DMS 273 (cell line): ENCODE data around the gene ERCC4.
A peak's percentile ranks its signal among the peaks of the same experiment; 100 is the strongest.

ENCODE experiments used
- DNase-seq: peaks from one replicate; lab custom pipeline; 2025; ENCODE audit not compliant: unreplicated experiment; lab: John Stamatoyannopoulos, UW

Gene ERCC4

GRCh38 chr16:13988038-13988437 lies 68.1 kb downstream of the ERCC4 start:
- DNase-seq: no peak

- no peak for DNase-seq
Observed at GRCh38 chr16:13992322-13992721, 72.4 kb downstream of the ERCC4 start.

- no peak for DNase-seq
Observed at GRCh38 chr16:13992976-13993375, 73.0 kb downstream of the ERCC4 start.

GRCh38 chr16:13994239-13995106 lies 74.5 kb downstream of the ERCC4 start:
- peak; percentile 32 for DNase-seq

GRCh38 chr16:13995194-13995593 lies 75.2 kb downstream of the ERCC4 start:
- DNase-seq: no peak

- DNase-seq: no peak
Observed at GRCh38 chr16:13996778-13997288, 76.9 kb downstream of the ERCC4 start.

- DNase-seq: no peak
Observed at GRCh38 chr16:13997526-13997925, 77.6 kb downstream of the ERCC4 start.

GRCh38 chr16:13997933-13998332 lies 78.0 kb downstream of the ERCC4 start:
- no peak for DNase-seq

GRCh38 chr16:13999071-13999894 lies 79.3 kb downstream of the ERCC4 start:
- DNase-seq: no peak

GRCh38 chr16:13999895-14000425 lies 80.0 kb downstream of the ERCC4 start:
- no peak for DNase-seq

- DNase-seq: no peak
Observed at GRCh38 chr16:14001521-14001920, 81.6 kb downstream of the ERCC4 start.
